Stimulated activated CD4-positive, alpha-beta T cell treated with anti-CD3 and anti-CD28 coated beads, Interleukin-12 subunit alpha, Interleukin-12 subunit beta, amount 100 ng/mL, for 48 hours (primary cell): ENCODE data around the gene PGBD4.
"Not testable (repeated sequence)": the region's sequence is repeated elsewhere in the genome, so short reads cannot be mapped to it uniquely, and the experiment has no call there.

Experiments used
- DNase-seq, 3 donors: peaks; one replicate each; pipeline ENCODE4 v3.0.0-alpha.2; 2020; ENCODE audit warnings: low read depth in 2 of 3, low spot score in 1 of 3

PGBD4 gene

DNA sequence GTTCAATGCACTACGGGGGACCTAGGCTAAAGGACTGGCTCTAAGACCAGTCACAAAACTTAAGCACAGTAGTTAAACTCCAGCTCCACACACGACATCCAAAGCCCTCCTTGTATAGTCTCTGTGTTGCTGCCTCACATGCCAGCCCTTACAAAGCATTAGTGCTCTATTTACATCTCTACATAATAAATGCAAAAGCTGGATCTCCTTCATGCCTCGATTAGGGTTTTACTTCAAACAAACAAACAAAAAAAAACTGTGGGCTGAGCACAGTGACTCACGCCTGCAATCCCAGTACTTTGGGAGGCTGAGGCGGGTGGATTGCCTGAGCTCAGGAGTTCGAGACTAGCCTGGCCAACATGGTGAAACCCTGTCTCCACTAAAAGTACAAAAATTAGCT, 9.6 kb downstream of the PGBD4 start:
- DNase-seq, result no peak

DNA sequence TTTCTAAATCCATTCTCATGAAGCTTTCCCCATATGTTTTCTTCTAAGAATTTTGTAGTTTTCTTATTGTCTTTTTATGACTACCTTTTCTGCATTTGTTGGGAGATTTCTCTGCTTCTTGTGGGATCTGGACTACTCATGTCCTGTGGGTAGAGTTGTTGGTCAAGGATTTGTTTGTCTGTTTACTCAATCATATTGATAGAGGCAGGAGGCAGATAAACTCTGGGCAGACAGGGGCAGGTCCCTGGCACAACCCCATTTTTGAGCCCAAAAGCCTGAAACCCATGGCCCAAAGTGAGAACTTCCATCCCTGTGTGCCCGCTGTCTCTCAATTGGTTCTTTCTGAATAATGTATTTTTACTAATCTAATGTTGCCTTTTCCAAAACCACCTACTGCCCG, 12.3 kb downstream of the PGBD4 start:
- no peak for DNase-seq

DNA sequence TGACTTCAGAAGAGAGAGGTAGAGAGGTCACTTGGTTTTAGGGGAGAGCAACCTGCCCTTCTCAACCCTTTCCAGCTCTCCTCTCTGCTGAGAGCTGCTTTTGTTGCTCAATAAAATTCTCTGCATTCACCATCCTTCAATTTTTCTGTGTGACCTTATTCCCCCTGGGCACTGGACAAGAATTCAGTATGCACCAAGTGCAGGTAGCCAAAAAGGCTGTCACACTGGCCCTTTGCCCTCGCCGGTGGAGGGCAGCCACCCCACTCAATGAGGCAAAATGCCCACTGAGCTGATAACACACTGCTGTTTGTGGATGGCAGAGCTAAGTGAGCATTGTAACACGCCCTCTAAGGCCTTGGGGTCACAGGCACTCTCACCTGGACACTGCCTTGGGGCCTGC, 12.9 kb downstream of the PGBD4 start:
- DNase-seq, result no peak

DNA sequence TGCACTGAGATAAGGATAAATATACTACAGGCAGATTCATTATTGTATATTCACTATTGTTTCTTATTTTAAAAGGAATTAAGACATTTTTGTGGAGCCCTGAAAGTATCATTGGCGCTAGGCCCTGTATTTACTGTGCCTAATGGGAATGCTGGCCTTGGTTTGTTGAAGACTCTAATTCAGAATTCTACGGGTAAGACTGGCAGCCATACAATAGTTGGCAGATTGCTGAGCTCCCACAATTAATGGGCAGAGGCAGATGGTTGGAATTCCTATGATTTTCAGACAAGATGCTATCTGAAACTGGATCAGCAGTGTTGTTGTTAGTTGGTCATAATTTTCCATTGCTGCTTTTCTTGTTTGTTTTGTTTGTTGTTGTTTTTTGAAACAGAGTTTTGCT, 14.7 kb downstream of the PGBD4 start:
- DNase-seq, result no peak

DNA sequence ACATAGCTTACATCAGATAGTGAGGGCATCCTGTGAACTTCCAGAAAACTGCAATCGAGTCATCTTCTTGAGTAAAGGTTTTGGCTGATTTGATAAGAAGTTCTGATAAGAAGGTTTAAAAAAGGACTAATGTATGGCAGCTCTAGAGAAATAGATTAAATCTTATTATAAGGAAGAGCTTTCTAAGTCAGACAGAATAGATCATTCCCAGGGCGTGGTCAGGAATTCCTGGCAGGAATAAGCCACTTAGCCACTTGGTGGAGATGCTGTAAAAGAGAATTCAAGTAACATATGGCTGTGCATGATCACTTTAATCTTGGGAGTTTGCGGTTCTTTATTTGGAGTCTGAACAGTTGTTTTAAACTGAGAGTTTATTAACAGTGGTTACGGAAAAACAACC, 17.4 kb downstream of the PGBD4 start:
- no peak for DNase-seq

DNA sequence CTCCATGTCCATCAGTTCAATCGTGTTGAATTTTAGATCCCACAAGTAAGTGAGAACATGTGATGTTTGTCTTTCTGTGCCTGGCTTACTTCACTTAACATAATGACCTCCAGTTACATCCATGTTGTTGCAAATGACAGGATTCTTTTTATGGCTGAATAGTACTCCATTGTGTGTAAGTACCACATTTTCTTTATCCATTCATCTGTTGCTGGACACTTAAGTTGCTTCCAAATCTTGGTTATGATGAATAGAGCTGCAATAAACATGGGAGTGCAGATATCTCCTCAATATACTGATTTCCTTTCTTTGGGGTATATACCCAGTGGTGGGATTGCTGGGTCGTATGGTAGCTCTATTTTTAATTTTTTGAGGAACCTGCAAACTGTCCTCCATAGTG, 18.5 kb downstream of the PGBD4 start:
- DNase-seq, result not testable (repeated sequence)

DNA sequence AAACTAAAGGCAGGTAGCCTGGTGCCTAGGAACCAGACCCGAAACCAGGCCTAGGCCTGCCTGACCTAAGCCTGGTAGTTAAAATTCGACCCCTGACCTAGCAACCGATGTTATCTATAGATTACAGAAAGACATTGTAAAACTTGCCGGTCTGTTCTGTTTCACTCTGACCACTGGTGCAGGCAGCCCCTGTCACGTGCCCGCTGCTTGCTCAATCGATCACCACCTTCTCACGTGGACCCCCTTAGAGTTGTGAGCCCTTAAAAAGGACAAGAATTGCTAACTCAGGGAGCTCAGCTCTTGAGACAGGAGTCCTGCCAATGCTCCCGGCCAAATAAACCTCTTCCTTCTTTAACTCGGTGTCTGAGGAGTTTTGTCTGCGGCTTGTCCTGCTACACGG, 19.9 kb downstream of the PGBD4 start:
- not testable (repeated sequence) for DNase-seq

DNA sequence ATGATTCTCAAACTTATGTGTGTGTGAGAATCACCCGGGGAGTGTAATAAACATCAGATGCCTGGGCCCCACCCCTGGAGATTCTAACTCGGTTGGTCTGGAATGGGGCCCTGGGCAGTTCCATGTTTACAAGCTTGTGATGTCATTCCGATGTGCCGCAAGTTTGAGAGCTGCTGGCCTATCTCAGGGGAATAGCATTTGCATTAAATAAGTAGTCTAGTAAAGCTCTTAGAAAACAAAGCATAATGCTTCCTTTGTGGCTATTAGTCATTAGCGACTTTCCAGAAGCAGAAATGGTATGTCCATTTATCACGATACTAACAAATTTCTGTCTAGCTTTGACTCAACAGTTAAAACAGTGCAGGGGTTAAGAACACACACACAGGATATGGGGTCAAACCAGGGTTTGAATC, 20.9 kb downstream of the PGBD4 start:
- DNase-seq, result no peak

DNA sequence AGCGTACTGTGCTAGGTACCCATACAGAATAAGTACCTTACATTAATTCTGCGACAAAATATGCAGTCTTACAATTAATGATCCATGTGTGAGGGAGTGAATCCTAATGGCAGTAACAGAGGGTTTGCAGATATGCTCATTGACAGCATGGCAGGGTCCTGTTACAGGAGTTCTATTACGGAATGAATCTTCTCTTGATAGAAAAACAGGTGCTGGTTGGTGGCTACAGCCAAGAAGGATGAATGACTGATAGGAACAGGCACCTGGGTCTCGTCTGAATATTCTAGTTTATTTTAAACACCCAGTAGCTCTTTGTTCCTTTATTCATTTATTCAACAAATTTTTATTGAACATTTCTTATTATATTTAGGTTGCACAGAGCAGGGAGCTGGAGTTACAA, 22.8 kb downstream of the PGBD4 start:
- no peak for DNase-seq

DNA sequence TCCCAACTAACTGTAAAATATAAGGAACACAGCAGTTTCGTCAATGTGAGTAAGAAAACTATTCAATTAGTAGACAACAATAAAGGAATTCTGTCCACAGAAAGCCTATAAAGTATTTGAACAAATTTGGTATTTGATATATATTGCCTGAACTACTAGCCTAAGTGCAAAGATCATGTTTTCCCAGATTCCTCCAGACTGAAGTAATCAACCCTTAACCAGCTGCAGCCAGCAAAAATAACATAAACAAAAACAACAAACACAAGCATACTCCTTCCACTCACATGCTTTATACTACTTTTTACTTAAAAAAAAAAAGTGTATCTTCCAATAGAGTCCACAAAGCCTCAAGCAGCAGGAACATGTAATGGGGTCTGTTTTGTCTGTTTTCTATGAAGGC, 24.1 kb downstream of the PGBD4 start:
- DNase-seq, result no peak

DNA sequence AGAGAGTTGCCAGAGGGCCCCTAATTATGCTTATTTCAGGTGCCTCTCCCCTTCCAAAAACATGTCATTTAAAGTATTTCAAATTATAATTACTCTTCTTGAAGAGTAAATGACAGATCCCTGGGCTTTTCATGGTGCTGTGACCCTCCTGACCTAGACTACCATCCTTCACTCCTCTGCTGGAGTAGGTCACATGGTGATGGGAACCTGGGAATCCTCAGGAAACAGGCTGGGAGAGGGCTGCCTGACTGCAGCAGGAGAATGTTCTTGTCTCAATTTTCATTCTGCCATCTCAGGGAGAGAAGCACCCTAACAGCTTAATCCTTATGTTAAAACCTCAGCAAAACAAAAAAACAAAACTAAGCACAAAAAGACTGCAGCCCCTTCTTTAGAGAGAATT, 24.6 kb downstream of the PGBD4 start:
- DNase-seq, result no peak

DNA sequence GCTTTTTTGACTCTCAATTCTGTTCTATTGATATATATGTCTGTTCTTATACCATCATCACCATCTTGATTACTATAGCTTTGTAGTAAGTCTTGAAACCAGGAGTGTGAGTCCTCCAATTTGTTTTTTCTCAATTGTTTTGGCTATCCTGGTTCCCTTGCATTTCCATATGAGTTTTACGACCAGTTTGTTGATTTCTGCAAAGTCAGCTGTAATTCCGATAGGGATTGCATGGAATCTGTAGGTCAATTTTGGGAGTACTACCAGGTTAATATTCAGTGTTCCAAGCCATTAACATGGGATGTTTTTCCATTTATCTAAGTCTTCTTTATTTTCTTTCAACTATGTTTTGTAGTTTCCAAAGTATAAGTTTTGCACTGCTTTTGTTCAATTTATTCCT, 27.0 kb downstream of the PGBD4 start:
- DNase-seq, result no peak

DNA sequence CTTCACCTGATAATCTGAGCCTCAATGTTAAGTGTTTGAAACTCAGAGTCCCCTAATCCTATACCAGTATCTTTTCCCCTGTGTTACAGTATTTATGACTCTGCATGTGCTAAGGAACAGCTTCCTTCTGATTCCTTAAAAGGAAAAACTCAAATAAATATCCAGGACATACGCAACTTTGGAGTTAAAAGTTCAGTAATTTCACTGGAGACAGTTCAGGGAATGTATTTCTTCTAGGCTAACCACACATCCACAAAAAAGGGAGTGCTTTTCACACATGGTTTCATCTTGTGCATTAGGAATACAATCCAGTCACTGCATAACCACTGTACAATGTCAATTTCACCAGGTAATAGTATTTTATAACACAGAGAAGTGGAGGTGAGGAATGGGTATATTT, 31.0 kb downstream of the PGBD4 start:
- DNase-seq, result no peak

DNA sequence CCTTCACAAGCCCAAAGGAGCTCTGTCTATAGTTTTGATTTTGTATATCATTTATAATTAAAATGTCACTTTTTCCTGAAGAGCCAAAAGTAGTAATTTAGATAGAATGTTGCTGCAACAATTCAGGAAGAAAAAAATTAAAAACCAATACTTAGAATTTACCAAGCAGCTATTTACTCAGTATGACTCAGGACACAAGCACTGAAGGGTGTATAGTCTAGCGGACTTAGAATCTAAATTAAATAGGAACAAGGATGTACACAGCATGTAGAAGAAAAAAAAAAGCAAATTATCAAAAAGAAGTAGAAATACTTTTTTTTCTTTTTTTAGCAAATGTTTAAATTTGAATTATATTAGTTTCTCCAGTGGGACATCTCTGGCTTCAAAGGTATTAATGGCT, 31.6 kb downstream of the PGBD4 start:
- DNase-seq, result no peak

DNA sequence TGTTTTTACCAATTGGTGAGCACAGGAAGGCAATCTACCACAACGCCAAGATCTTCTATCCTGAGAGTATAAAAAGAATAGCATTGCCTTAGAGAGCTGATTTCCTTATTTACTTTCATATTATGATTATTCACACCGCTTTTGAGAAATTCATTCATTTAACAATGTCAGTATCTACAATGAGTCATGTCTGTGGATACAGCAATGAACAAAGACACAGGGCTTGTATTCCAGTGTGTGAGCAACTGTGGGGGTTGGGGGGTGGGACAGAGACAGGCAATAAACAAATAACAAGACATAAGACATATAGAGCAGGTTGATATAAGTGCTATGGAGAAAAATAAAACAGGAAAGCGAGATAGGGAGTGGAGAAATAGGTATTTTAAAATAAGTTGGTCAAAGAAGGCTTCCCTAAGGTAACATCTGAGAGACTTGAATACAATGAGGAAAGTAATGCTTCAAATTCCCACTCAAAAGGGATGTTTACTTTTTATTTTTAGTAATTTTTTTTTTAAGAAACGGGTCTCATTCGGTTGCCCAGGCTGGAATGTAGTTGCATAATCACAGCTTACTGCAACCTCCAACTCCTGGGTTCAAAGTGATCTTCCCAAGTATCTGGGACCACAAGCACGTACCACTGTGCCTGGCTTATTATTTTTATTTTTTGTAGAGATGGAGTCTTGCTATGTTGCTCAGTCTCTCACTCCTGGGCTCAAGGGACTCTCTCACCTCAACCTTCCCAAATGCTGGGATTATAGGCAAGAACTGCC, 45.7 kb downstream of the PGBD4 start:
- DNase-seq, result no peak

DNA sequence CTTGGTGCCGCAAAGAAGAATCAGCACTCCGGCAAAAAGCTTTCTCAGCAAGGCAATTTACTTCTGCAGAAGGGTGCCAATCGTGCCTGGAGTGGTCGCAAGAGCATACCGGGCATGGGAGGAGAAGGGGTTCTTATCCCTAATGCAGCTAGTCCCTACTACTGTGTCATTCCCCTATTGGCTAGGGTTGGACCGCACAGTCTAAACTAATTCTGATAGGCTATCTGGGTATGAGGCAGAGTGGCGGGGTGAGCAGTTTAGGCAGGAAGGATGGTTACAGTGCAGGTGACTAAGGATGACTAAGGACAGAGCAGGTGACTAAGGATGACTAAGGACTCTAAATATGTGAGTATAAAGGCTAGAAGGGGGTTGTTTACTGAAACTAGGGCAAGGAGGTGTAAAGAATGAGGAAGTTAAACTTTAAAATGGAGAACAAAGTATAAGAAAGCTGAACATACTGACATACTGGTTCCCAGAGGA, 52.9 kb downstream of the PGBD4 start:
- DNase-seq, result peak in 1 of 3 donors; percentile 2

DNA sequence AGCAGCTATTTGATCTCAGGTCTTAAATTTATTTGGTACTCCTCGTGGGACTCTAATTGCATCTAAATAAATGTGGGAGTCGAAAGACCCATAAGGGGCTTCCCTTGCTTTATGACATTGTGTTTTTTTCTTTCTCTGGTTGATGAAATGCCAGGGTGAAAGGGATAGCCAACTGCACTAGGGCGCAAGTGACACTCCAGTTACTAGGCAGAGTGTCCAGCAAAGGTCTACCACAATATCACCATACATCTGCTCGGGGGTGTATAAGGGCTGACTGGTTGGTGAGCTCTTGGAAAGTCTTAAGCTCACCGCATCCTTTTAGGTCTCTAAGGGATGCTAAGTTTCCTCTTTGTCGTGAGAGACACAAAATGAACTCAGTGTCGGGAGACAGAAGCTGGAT, 54.0 kb downstream of the PGBD4 start:
- DNase-seq, result no peak
